Measurements from ENCODE around the gene PDZD2.

DNA sequence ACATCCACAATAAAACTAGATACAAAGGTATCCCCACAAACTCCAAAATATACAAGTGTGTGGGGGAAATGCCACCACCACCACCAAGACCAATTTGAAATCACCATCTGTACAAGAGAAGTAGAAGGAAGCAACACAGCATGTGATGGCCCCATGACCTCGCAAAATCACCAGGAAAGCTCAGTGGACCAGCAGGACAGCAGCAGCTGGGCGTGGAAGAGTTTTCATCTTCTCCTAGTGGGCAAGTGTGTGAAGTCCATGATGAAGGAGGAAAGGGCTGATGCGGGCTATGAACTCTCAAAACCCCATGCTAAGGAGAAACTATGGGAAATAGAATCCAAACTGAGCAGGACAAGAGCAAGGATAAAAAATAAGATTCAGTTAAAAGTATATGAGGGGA, 477.1 kb downstream of the PDZD2 start:
- TF ChIP-seq, protein P1, sequence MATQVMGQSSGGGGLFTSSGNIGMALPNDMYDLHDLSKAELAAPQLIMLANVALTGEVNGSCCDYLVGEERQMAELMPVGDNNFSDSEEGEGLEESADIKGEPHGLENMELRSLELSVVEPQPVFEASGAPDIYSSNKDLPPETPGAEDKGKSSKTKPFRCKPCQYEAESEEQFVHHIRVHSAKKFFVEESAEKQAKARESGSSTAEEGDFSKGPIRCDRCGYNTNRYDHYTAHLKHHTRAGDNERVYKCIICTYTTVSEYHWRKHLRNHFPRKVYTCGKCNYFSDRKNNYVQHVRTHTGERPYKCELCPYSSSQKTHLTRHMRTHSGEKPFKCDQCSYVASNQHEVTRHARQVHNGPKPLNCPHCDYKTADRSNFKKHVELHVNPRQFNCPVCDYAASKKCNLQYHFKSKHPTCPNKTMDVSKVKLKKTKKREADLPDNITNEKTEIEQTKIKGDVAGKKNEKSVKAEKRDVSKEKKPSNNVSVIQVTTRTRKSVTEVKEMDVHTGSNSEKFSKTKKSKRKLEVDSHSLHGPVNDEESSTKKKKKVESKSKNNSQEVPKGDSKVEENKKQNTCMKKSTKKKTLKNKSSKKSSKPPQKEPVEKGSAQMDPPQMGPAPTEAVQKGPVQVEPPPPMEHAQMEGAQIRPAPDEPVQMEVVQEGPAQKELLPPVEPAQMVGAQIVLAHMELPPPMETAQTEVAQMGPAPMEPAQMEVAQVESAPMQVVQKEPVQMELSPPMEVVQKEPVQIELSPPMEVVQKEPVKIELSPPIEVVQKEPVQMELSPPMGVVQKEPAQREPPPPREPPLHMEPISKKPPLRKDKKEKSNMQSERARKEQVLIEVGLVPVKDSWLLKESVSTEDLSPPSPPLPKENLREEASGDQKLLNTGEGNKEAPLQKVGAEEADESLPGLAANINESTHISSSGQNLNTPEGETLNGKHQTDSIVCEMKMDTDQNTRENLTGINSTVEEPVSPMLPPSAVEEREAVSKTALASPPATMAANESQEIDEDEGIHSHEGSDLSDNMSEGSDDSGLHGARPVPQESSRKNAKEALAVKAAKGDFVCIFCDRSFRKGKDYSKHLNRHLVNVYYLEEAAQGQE (IDR thresholded peaks at IDR 0.05; ENCODE audit: borderline replicate concordance), result no peak
- TF ChIP-seq, protein P2, sequence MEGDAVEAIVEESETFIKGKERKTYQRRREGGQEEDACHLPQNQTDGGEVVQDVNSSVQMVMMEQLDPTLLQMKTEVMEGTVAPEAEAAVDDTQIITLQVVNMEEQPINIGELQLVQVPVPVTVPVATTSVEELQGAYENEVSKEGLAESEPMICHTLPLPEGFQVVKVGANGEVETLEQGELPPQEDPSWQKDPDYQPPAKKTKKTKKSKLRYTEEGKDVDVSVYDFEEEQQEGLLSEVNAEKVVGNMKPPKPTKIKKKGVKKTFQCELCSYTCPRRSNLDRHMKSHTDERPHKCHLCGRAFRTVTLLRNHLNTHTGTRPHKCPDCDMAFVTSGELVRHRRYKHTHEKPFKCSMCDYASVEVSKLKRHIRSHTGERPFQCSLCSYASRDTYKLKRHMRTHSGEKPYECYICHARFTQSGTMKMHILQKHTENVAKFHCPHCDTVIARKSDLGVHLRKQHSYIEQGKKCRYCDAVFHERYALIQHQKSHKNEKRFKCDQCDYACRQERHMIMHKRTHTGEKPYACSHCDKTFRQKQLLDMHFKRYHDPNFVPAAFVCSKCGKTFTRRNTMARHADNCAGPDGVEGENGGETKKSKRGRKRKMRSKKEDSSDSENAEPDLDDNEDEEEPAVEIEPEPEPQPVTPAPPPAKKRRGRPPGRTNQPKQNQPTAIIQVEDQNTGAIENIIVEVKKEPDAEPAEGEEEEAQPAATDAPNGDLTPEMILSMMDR (IDR thresholded peaks at IDR 0.05; ENCODE audit: poor library complexity, severe bottlenecking), result no peak
- TF ChIP-seq EP300 (conservative IDR thresholded peaks at IDR 0.05; ENCODE audit: poor library complexity, severe bottlenecking) (no peak), TAF1 (IDR thresholded peaks at IDR 0.05; ENCODE audit: low read depth) (no peak), POLR2AphosphoS5 (IDR thresholded peaks at IDR 0.05) (no peak), RAD21 (conservative IDR thresholded peaks at IDR 0.05) (no peak), MXI1 (conservative IDR thresholded peaks at IDR 0.05; ENCODE audit: poor library complexity, severe bottlenecking) (no peak), SMC3 (conservative IDR thresholded peaks at IDR 0.05; ENCODE audit: poor library complexity) (no peak), EZH2 (IDR thresholded peaks at IDR 0.05; ENCODE audit: borderline replicate concordance, insufficient read depth, low read length, poor library complexity, severe bottlenecking) (no peak)
